ENCODE measurements around the gene ERH. TPM values are rescaled to one million over a fixed set of nuclear protein-coding genes. Genes with fewer than 3 reads are reported as not detected.

ERH gene
- total RNA-seq, 6 donors from 2014 or later = 36.7 to 121 (median 60.5) TPM

- no peaks in the 10 kb centered on the region for H3K27me3 ChIP-seq
- TF ChIP-seq POLR2A (IDR thresholded peaks at IDR 0.05) (no peak), EP300 (IDR thresholded peaks at IDR 0.05) (no peak), POLR2AphosphoS5 (IDR thresholded peaks at IDR 0.05) (no peak), CTCF (IDR thresholded peaks at IDR 0.05) (no peak)
- H3K27ac ChIP-seq = no peak overlapping the region
- DNase-seq = no peak
- no peak for ATAC-seq (ENCODE audit: low FRiP score in 2 of 2)
- no peak overlapping the region for H3K4me3 ChIP-seq
- H3K9me3 ChIP-seq = no peaks in the 10 kb centered on the region
- no peaks in the 10 kb centered on the region for H3K36me3 ChIP-seq
- WGBS, 2 donors = 53 to 61% methylated on average over 6 of the region's 6 CpGs
- H3K4me1 ChIP-seq = no peaks in the 10 kb centered on the region
Observed at GRCh38 chr14:69335371-69335771, 62.7 kb downstream of the ERH start.

- WGBS, 2 donors = 81 to 88% methylated on average over 2 to 6 of the region's 6 CpGs
- no peak for ATAC-seq (ENCODE audit: low FRiP score in 2 of 2)
- H3K27me3 ChIP-seq = no peaks in the 10 kb centered on the region
- no peak overlapping the region for H3K4me3 ChIP-seq
- H3K9me3 ChIP-seq = no peaks in the 10 kb centered on the region
- H3K36me3 ChIP-seq = no peaks in the 10 kb centered on the region
- H3K27ac ChIP-seq = no peak overlapping the region
- DNase-seq = no peak
- no peaks in the 10 kb centered on the region for H3K4me1 ChIP-seq
- no peak for TF ChIP-seq POLR2A (IDR thresholded peaks at IDR 0.05)
- no peak for TF ChIP-seq CTCF (IDR thresholded peaks at IDR 0.05)
- no peak for TF ChIP-seq EP300 (IDR thresholded peaks at IDR 0.05)
- TF ChIP-seq POLR2AphosphoS5 (IDR thresholded peaks at IDR 0.05) = no peak
Observed at GRCh38 chr14:69334576-69334975, 63.5 kb downstream of the ERH start.

- Histone ChIP-seq H3K9me3 (no peaks in the 10 kb centered on the region), H3K27me3 (no peaks in the 10 kb centered on the region), H3K36me3 (no peaks in the 10 kb centered on the region), H3K4me3 (no peak overlapping the region), H3K27ac (no peak overlapping the region), H3K4me1 (no peaks in the 10 kb centered on the region)
- DNase-seq = no peak
- TF ChIP-seq POLR2AphosphoS5 (IDR thresholded peaks at IDR 0.05) = no peak
- no peak for TF ChIP-seq CTCF (IDR thresholded peaks at IDR 0.05)
- TF ChIP-seq EP300 (IDR thresholded peaks at IDR 0.05) = no peak
- TF ChIP-seq POLR2A (IDR thresholded peaks at IDR 0.05) = no peak
- ATAC-seq (ENCODE audit: low FRiP score in 2 of 2) = no peak
- 57 to 66% methylated on average over 4 of the region's 4 CpGs for WGBS, 2 donors
Observed at GRCh38 chr14:69333791-69334337, 64.2 kb downstream of the ERH start.

- ATAC-seq (ENCODE audit: low FRiP score in 2 of 2) (peak in 1 of 2 donors; percentile 3), DNase-seq (no peak)
- no peaks in the 10 kb centered on the region for H3K27me3 ChIP-seq
- H3K9me3 ChIP-seq = no peaks in the 10 kb centered on the region
- no peak overlapping the region for H3K4me3 ChIP-seq
- no peaks in the 10 kb centered on the region for H3K4me1 ChIP-seq
- 67 to 77% methylated on average over 6 to 13 of the region's 13 CpGs for WGBS, 2 donors
- H3K27ac ChIP-seq = no peak overlapping the region
- H3K36me3 ChIP-seq = no peaks in the 10 kb centered on the region
- no peak for TF ChIP-seq CTCF (IDR thresholded peaks at IDR 0.05)
- TF ChIP-seq POLR2A (IDR thresholded peaks at IDR 0.05) = no peak
- TF ChIP-seq EP300 (IDR thresholded peaks at IDR 0.05) = no peak
Observed at GRCh38 chr14:69332782-69333395, 65.2 kb downstream of the ERH start.

- 89 to 100% methylated on average over 2 to 4 of the region's 4 CpGs for WGBS, 2 donors
- H3K4me1 ChIP-seq = no peaks in the 10 kb centered on the region
- H3K36me3 ChIP-seq = no peaks in the 10 kb centered on the region
- H3K27ac ChIP-seq = no peak overlapping the region
- no peak for ATAC-seq (ENCODE audit: low FRiP score in 2 of 2)
- H3K9me3 ChIP-seq = no peaks in the 10 kb centered on the region
- H3K4me3 ChIP-seq = no peak overlapping the region
- DNase-seq = no peak
- TF ChIP-seq EP300 (IDR thresholded peaks at IDR 0.05) (no peak), POLR2A (IDR thresholded peaks at IDR 0.05) (no peak), POLR2AphosphoS5 (IDR thresholded peaks at IDR 0.05) (no peak), CTCF (IDR thresholded peaks at IDR 0.05) (no peak)
- no peaks in the 10 kb centered on the region for H3K27me3 ChIP-seq
Observed at GRCh38 chr14:69331206-69331605, 66.9 kb downstream of the ERH start.

Data from upper lobe of left lung (tissue), 6 donors.